DND-41 (cell line): Measurements from ENCODE around the gene LUZP2.

Experiments used
- EZH2 ChIP-seq: IDR thresholded peaks from 3 replicates; pipeline ENCODE4 v1.6.1; 2012; ENCODE audit warnings: borderline replicate concordance, low read depth, mild to moderate bottlenecking, moderate library complexity, low read length, inconsistent platforms; ENCODE audit not compliant: severe bottlenecking
- TF ChIP-seq, protein P1 (sequence below): IDR thresholded peaks from 2 replicates; pipeline ENCODE4 v1.5.1; 2012; ENCODE audit warnings: borderline replicate concordance, low read length, moderate library complexity, mild to moderate bottlenecking; ENCODE audit not compliant: poor library complexity, severe bottlenecking; ENCODE audit errors: extremely low read depth

GRCh38 chr11:25057861-25058260 is 561.0 kb downstream of the LUZP2 start:
- TF ChIP-seq, protein P1, sequence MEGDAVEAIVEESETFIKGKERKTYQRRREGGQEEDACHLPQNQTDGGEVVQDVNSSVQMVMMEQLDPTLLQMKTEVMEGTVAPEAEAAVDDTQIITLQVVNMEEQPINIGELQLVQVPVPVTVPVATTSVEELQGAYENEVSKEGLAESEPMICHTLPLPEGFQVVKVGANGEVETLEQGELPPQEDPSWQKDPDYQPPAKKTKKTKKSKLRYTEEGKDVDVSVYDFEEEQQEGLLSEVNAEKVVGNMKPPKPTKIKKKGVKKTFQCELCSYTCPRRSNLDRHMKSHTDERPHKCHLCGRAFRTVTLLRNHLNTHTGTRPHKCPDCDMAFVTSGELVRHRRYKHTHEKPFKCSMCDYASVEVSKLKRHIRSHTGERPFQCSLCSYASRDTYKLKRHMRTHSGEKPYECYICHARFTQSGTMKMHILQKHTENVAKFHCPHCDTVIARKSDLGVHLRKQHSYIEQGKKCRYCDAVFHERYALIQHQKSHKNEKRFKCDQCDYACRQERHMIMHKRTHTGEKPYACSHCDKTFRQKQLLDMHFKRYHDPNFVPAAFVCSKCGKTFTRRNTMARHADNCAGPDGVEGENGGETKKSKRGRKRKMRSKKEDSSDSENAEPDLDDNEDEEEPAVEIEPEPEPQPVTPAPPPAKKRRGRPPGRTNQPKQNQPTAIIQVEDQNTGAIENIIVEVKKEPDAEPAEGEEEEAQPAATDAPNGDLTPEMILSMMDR: no peak
- TF ChIP-seq EZH2: no peak
